CD4-positive, alpha-beta T cell (primary cell): ENCODE data around the gene AUNIP. TPM values are rescaled to one million over a fixed set of nuclear protein-coding genes. Genes with fewer than 3 reads are reported as not detected.

ENCODE experiments used
- ATAC-seq: fragments of 200-7000 bp; cut with Tn5 transposase; one replicate; pipeline ENCODE4 v1.10.0; 2022; ENCODE audit warnings: mild to moderate bottlenecking; ENCODE audit not compliant: poor library complexity
- CTCF ChIA-PET: fragments of 350-600 bp; sonication (Branson Sonifier 250); formaldehyde crosslinking; loops from one replicate; lab custom pipeline; 2021; ENCODE audit warnings: antibody characterized with exemption, inconsistent platforms; lab: Charles Lee
- POLR2A ChIA-PET: fragments of 350-600 bp; sonication (Branson Sonifier 250); formaldehyde crosslinking; loops from one replicate; lab custom pipeline; 2021; ENCODE audit warnings: antibody characterized with exemption, inconsistent platforms; lab: Charles Lee
- DNase-seq, 14 experiments: peaks; one replicate each; pipeline ENCODE4 v3.0.0-alpha.2; 2013 to 2020; ENCODE audit warnings: mixed read lengths in 2 of 14
- H3K27ac ChIP-seq, 2 donors: one replicate each; pipeline versions ENCODE4 v1.5.1 to v1.7.0; 2013; ENCODE audit warnings: low read length in 2 of 2, low read depth in 1 of 2, mild to moderate bottlenecking in 1 of 2
- H3K27me3 ChIP-seq, 2 experiments: 1 replicate in 1 of 2; 2 replicates in 1 of 2; pipeline versions ENCODE4 v1.6.1 to v1.7.0; 2013; ENCODE audit warnings: low read length in 2 of 2, control low read depth in 1 of 2, mild to moderate bottlenecking in 1 of 2, moderate library complexity in 1 of 2; ENCODE audit not compliant: insufficient read depth in 2 of 2, control insufficient read depth in 1 of 2
- H3K36me3 ChIP-seq: one replicate; pipeline ENCODE4 v1.6.1; 2013; ENCODE audit warnings: low read length, control low read depth; ENCODE audit not compliant: insufficient read depth
- H3K4me1 ChIP-seq: one replicate; pipeline ENCODE4 v1.6.1; 2013; ENCODE audit warnings: low read length, control low read depth; ENCODE audit not compliant: insufficient read depth
- H3K4me3 ChIP-seq: one replicate; pipeline ENCODE4 v1.5.1; 2013; ENCODE audit warnings: mild to moderate bottlenecking, low read length, moderate library complexity
- H3K9me3 ChIP-seq, 2 experiments: 1 replicate in 1 of 2; 2 replicates in 1 of 2; pipeline versions ENCODE4 v1.6.1 to v1.7.0; 2013; ENCODE audit warnings: low read length in 2 of 2, mild to moderate bottlenecking in 2 of 2, control low read depth in 1 of 2, moderate library complexity in 1 of 2; ENCODE audit not compliant: control insufficient read depth in 1 of 2, insufficient read depth in 1 of 2
- H3K27ac Mint-ChIP-seq: one replicate; pipeline ENCODE4 v1.8.0; 2020; ENCODE audit warnings: mixed read lengths
- H3K27me3 Mint-ChIP-seq: one replicate; pipeline ENCODE4 v1.8.0; 2021; ENCODE audit warnings: mixed read lengths
- H3K36me3 Mint-ChIP-seq: one replicate; pipeline ENCODE4 v1.8.0; 2021; ENCODE audit warnings: low read depth, mixed read lengths
- H3K4me1 Mint-ChIP-seq: one replicate; pipeline ENCODE4 v1.8.0; 2021; ENCODE audit warnings: low read depth, mixed read lengths
- H3K4me3 Mint-ChIP-seq: one replicate; pipeline ENCODE4 v1.8.0; 2020; ENCODE audit warnings: mild to moderate bottlenecking, mixed read lengths
- H3K9me3 Mint-ChIP-seq: one replicate; pipeline ENCODE4 v1.8.0; 2020; ENCODE audit warnings: mixed read lengths
- intact Hi-C, 2 experiments: fragments of 100-400 bp; cut with DNase I in 1 of 2; cut with micrococcal nuclease in 1 of 2; formaldehyde crosslinking; loops; one replicate each; pipeline versions ENCODE4 v1.15.1 to v1.9.0; 2023 to 2025; cut with DNase I, micrococcal nuclease
- total RNA-seq, 174 experiments: library from RNA in 2 of 174; stranded (reverse) in 2 of 174; gene quantifications; one replicate each; pipeline ENCODE4 v1.2.3 and lab custom pipeline; 2021 to 2026
- TF ChIP-seq, protein P1 (sequence below): fragments of 200-600 bp; IDR thresholded peaks from one replicate; pipeline ENCODE4 v1.8.0; 2022; ENCODE audit warnings: antibody characterized with exemption, mild to moderate bottlenecking

AUNIP gene
- total RNA-seq, 2 experiments from 2014 or later = not detected

DNA sequence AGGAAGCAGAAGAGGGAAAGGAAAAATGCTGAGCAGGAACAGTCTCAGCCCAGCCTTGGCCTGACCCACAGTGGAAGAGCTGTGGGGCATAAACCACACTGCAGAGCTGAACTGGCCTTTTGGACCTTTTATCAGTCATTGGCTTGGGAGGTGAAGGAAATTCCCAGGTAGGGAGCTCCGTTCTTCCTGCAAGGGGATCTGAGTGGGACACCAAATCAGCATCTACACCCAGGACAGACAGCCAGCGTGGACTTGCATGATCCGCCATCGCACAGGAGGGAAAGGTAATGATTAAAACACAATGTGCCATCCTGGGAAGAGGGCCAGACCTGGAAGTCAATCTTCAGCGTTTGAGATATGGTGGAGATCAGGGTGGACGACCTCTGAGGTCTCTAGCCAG lies 40.7 kb downstream of the AUNIP start:
- Mint-ChIP-seq H3K36me3 (peaks cover 23% of the 10 kb centered on the region), H3K27ac (peak overlapping the region; percentile 97), H3K27me3 (no peaks in the 10 kb centered on the region), H3K9me3 (no peaks in the 10 kb centered on the region), H3K4me3 (peak overlapping the region; percentile 98), H3K4me1 (peaks cover 43% of the 10 kb centered on the region)
- Histone ChIP-seq H3K4me3 (no peak overlapping the region), H3K4me1 (peaks cover 44% of the 10 kb centered on the region), H3K36me3 (peaks cover 2% of the 10 kb centered on the region), H3K27ac (peak overlapping the region in 1 of 2 donors; percentile 2), H3K27me3 (no peaks in the 10 kb centered on the region), H3K9me3 (no peaks in the 10 kb centered on the region)
- ATAC-seq = no peak
- ChIA-PET CTCF (interaction anchor here (1.7 kb wide), 1 partner anchor 57 kb away, joined by 5 read pairs; the partner anchor contains the start of gene PAQR7), POLR2A (interaction anchor here (1.0 to 3.7 kb wide), 8 partner anchors 8 to 351 kb away, joined by 3 to 43 read pairs (median 12); partner anchors contain the start of gene SELENON)
- intact Hi-C loops = loop anchor here in 1 of 2 experiments (5.0 kb wide), 1 partner anchor 571 kb away; the partner anchor contains the start of gene RSRP1
- DNase-seq = peak in 1 of 14 experiments; percentile 25
- TF ChIP-seq, protein P1, sequence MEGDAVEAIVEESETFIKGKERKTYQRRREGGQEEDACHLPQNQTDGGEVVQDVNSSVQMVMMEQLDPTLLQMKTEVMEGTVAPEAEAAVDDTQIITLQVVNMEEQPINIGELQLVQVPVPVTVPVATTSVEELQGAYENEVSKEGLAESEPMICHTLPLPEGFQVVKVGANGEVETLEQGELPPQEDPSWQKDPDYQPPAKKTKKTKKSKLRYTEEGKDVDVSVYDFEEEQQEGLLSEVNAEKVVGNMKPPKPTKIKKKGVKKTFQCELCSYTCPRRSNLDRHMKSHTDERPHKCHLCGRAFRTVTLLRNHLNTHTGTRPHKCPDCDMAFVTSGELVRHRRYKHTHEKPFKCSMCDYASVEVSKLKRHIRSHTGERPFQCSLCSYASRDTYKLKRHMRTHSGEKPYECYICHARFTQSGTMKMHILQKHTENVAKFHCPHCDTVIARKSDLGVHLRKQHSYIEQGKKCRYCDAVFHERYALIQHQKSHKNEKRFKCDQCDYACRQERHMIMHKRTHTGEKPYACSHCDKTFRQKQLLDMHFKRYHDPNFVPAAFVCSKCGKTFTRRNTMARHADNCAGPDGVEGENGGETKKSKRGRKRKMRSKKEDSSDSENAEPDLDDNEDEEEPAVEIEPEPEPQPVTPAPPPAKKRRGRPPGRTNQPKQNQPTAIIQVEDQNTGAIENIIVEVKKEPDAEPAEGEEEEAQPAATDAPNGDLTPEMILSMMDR = no peak

DNA sequence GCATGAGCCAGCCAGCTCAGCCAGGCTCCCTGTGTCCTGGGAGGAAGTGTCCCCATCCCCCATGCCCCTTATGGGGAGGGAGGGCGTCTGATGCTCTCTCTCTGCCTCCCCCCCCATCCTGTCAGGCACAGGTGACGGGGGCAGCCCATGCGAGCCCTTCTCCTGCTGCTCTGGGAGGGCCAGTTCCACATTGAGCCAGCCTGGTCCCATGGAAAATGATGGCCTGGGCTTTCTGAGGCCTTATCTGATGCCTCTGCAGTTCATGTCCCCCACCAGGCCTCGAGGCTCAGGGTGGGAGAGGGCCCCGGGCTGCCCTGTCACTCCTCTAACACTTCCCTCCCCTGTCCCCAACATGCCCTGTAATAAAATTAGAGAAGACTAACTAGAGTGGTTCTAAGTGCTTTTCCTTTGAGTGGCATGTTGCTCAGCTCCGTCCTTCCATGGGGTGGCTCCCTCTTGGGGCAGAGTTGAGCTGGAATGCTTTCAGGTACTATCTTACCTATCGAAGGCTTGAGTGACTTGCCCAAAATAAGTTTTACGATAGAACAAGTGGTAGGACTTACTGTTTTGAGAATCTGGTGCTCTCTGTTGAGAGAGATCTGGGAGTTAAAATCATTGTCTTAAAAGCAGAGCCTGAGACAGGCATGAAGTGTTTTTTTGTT lies 41.3 kb downstream of the AUNIP start:
- Mint-ChIP-seq H3K27me3 (no peaks in the 10 kb centered on the region), H3K27ac (peak overlapping the region; percentile 97), H3K4me3 (peak overlapping the region; percentile 98), H3K36me3 (peaks cover 27% of the 10 kb centered on the region), H3K9me3 (no peaks in the 10 kb centered on the region), H3K4me1 (peaks cover 43% of the 10 kb centered on the region)
- TF ChIP-seq, protein P1 = no peak
- H3K9me3 ChIP-seq = no peaks in the 10 kb centered on the region
- H3K27me3 ChIP-seq = no peaks in the 10 kb centered on the region
- H3K4me1 ChIP-seq = peaks cover 44% of the 10 kb centered on the region
- intact Hi-C loops = loop anchor here in 1 of 2 experiments (5.0 kb wide), 1 partner anchor 571 kb away; the partner anchor contains the start of gene RSRP1
- CTCF ChIA-PET = no interaction called here
- H3K27ac ChIP-seq = peak overlapping the region in 1 of 2 donors; percentile 2
- no peak overlapping the region for H3K4me3 ChIP-seq
- POLR2A ChIA-PET = interaction anchor here (1.0 kb wide), 1 partner anchor 18 kb away, joined by 3 read pairs; the partner anchor contains the start of gene SELENON
- DNase-seq (peak in 1 of 14 experiments; percentile 25), ATAC-seq (no peak)
- peaks cover 2% of the 10 kb centered on the region for H3K36me3 ChIP-seq

- ATAC-seq (no peak), DNase-seq (peak in 1 of 14 experiments; percentile 28)
- Histone ChIP-seq H3K36me3 (peaks cover 8% of the 10 kb centered on the region), H3K4me3 (no peak overlapping the region), H3K4me1 (peaks cover 36% of the 10 kb centered on the region), H3K27me3 (no peaks in the 10 kb centered on the region), H3K27ac (no peak overlapping the region), H3K9me3 (no peaks in the 10 kb centered on the region)
- H3K36me3 Mint-ChIP-seq = peaks cover 26% of the 10 kb centered on the region
- CTCF ChIA-PET = no interaction called here
- peak overlapping the region; percentile 20 for H3K4me3 Mint-ChIP-seq
- peak overlapping the region; percentile 97 for H3K27ac Mint-ChIP-seq
- intact Hi-C loops = loop anchor here in 1 of 2 experiments (5.0 kb wide), 1 partner anchor 569 kb away; the partner anchor contains the start of gene RSRP1
- no peaks in the 10 kb centered on the region for H3K9me3 Mint-ChIP-seq
- TF ChIP-seq, protein P1 = no peak
- POLR2A ChIA-PET = no interaction called here
- H3K27me3 Mint-ChIP-seq = no peaks in the 10 kb centered on the region
- peaks cover 31% of the 10 kb centered on the region for H3K4me1 Mint-ChIP-seq
These were observed 43.0 kb downstream of the AUNIP start for GRCh38 chr1:25816112-25816718.
